CD8-positive, alpha-beta memory T cell (primary cell): ENCODE data around the gene SLC24A4. TPM values are rescaled to one million over a fixed set of nuclear protein-coding genes. Genes with fewer than 3 reads are reported as not detected.
A peak's percentile ranks its signal among the peaks of the same experiment; 100 is the strongest.

Experiments
- CTCF ChIA-PET: fragments of 350-600 bp; sonication (Branson Sonifier 250); formaldehyde crosslinking; loops from one replicate; lab custom pipeline; 2021; ENCODE audit warnings: antibody characterized with exemption; lab: Charles Lee
- POLR2A ChIA-PET: fragments of 350-600 bp; sonication (Branson Sonifier 250); formaldehyde crosslinking; loops from one replicate; lab custom pipeline; 2021; ENCODE audit warnings: antibody characterized with exemption; lab: Charles Lee
- DNase-seq, 5 donors: peaks; one replicate each; pipeline versions ENCODE4 v3.0.0 to v3.0.0-alpha.2; 2020 to 2022; ENCODE audit warnings: mixed read lengths in 1 of 5
- H3K27ac ChIP-seq: one replicate; pipeline ENCODE4 v1.7.0; 2013; ENCODE audit warnings: low read depth, mild to moderate bottlenecking, low read length, moderate library complexity
- H3K27me3 ChIP-seq: 2 replicates; pipeline ENCODE4 v1.7.0; 2013; ENCODE audit warnings: low read length, mild to moderate bottlenecking; ENCODE audit not compliant: insufficient read depth, poor library complexity, severe bottlenecking
- H3K36me3 ChIP-seq: 2 replicates; pipeline ENCODE4 v1.7.0; 2013; ENCODE audit warnings: mild to moderate bottlenecking, low read length, moderate library complexity; ENCODE audit not compliant: insufficient read depth
- H3K4me1 ChIP-seq: 2 replicates; pipeline ENCODE4 v1.7.0; 2013; ENCODE audit warnings: mild to moderate bottlenecking, low read length, moderate library complexity; ENCODE audit not compliant: insufficient read depth
- H3K4me3 ChIP-seq: 2 replicates; pipeline ENCODE4 v1.7.0; 2013; ENCODE audit warnings: mild to moderate bottlenecking, low read length
- H3K9me3 ChIP-seq: 2 replicates; pipeline ENCODE4 v1.7.0; 2013; ENCODE audit warnings: mild to moderate bottlenecking, low read length
- H3K27ac Mint-ChIP-seq, 8 donors: one replicate each; pipeline ENCODE4 v1.8.0; 2020 to 2021; ENCODE audit warnings: mixed read lengths in 8 of 8, mild to moderate bottlenecking in 6 of 8, inconsistent platforms in 3 of 8, moderate library complexity in 3 of 8
- H3K27me3 Mint-ChIP-seq, 2 donors: one replicate each; pipeline ENCODE4 v1.8.0; 2020 to 2021; ENCODE audit warnings: mixed read lengths in 2 of 2, mild to moderate bottlenecking in 1 of 2, moderate library complexity in 1 of 2
- H3K36me3 Mint-ChIP-seq, 3 donors: one replicate each; pipeline ENCODE4 v1.8.0; 2020 to 2021; ENCODE audit warnings: mixed read lengths in 3 of 3, inconsistent platforms in 1 of 3, mild to moderate bottlenecking in 1 of 3
- H3K4me1 Mint-ChIP-seq, 3 donors: one replicate each; pipeline ENCODE4 v1.8.0; 2020 to 2021; ENCODE audit warnings: mixed read lengths in 3 of 3, inconsistent platforms in 1 of 3, mild to moderate bottlenecking in 1 of 3
- H3K4me3 Mint-ChIP-seq, 7 donors: one replicate each; pipeline ENCODE4 v1.8.0; 2020 to 2021; ENCODE audit warnings: mixed read lengths in 7 of 7, mild to moderate bottlenecking in 6 of 7, moderate library complexity in 4 of 7, inconsistent platforms in 2 of 7
- H3K9me3 Mint-ChIP-seq, 5 donors: one replicate each; pipeline ENCODE4 v1.8.0; 2020 to 2022; ENCODE audit warnings: mixed read lengths in 5 of 5, mild to moderate bottlenecking in 3 of 5, moderate library complexity in 2 of 5, inconsistent platforms in 1 of 5
- polyA plus RNA-seq: library from polyadenylated mRNA; unstranded; fragments of 300-500 nt; fragmentation: Illumina TruSeq; gene quantifications from one replicate; pipeline ENCODE4 v1.2.3, GENCODE V29; 2021
- total RNA-seq, 2 experiments: library from RNA; stranded (reverse); gene quantifications; one replicate each; pipeline ENCODE4 v1.2.3, GENCODE V29; 2021

Gene SLC24A4
- total and polyA plus RNA-seq, 3 experiments from 2014 or later = 0.04 TPM; not detected in 2

DNA sequence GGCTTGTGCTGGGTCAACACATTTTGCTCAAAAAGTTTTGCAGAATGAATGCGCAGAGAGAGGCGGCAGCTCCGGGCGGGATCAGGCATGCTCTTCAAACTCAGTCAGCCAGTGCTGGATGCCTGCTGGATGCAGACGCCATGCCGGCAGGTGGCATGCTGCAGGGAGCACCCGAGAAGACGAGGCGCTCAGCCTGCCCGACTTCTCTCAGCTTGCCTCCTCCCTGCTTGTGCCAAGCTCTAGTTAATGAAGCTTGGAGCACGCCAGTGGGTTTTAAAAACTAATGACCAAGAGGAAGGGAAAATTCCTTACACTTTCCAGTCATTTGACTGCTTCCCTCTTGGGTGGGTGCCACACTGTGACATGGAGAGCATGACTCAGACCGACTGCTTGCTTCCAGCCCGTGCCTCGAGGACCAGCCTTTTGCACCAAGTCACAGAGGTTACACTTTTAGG is 39.8 kb downstream of the SLC24A4 start:
- Mint-ChIP-seq H3K4me1 (no peaks in the 10 kb centered on the region), H3K27me3 (peaks cover 22 to 39% of the 10 kb centered on the region in 2 donors), H3K9me3 (no peaks in the 10 kb centered on the region), H3K36me3 (no peaks in the 10 kb centered on the region), H3K4me3 (no peak overlapping the region), H3K27ac (no peak overlapping the region)
- H3K36me3 ChIP-seq = no peaks in the 10 kb centered on the region
- ChIA-PET CTCF (no interaction called here), POLR2A (no interaction called here)
- no peak overlapping the region for H3K27ac ChIP-seq
- no peaks in the 10 kb centered on the region for H3K27me3 ChIP-seq
- H3K4me1 ChIP-seq = no peaks in the 10 kb centered on the region
- DNase-seq = no peak
- no peak overlapping the region for H3K4me3 ChIP-seq
- no peaks in the 10 kb centered on the region for H3K9me3 ChIP-seq

DNA sequence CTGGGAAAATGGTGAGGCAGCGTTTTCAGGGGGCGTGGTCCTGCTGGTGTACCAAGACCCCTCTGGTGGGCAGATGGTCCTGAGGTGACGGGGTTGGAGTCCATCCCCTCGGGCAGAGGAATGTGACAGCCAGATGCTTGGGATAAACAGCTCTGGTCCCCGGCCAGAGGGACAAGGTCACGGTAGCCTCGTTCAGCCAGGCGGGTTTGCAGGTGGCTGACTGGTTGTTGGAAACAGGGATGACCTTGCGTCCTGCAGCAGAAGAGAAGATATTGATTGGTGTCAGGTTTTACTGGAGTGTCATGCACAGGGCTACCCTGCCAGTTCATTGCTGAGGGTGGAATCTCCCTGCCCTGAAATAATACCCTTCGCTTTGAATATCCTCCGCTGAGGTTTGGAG is 43.3 kb downstream of the SLC24A4 start:
- no peak overlapping the region for H3K4me3 Mint-ChIP-seq
- no peak overlapping the region for H3K27ac Mint-ChIP-seq
- Histone ChIP-seq H3K4me1 (no peaks in the 10 kb centered on the region), H3K4me3 (no peak overlapping the region), H3K36me3 (no peaks in the 10 kb centered on the region), H3K9me3 (no peaks in the 10 kb centered on the region), H3K27ac (no peak overlapping the region), H3K27me3 (no peaks in the 10 kb centered on the region)
- H3K9me3 Mint-ChIP-seq = peaks cover 0 to 2% (median 0%) of the 10 kb centered on the region in 5 donors
- no peak for DNase-seq
- ChIA-PET POLR2A (no interaction called here), CTCF (no interaction called here)
- H3K36me3 Mint-ChIP-seq = no peaks in the 10 kb centered on the region
- H3K4me1 Mint-ChIP-seq = no peaks in the 10 kb centered on the region
- H3K27me3 Mint-ChIP-seq = peaks cover 20 to 35% of the 10 kb centered on the region in 2 donors

DNA sequence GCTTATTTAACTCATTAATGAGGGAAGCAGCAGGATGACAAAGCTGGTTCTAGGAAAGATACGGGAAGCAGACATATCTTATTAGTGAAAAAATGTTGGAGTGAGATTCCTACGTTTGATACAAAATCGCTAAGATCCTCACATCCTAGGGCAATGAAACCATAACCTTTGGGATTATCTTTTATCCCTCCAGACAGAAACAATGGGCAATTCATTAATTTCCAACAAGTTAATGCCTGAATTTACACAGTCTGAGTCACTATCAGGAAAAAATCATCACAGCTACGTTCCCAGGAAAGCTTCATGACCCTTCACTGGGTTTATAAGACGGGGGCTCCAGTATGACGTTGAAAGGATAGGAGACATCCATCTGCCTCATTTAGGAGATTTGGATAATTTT is 45.0 kb downstream of the SLC24A4 start:
- Histone ChIP-seq H3K9me3 (no peaks in the 10 kb centered on the region), H3K4me1 (no peaks in the 10 kb centered on the region), H3K27me3 (no peaks in the 10 kb centered on the region), H3K27ac (no peak overlapping the region), H3K36me3 (no peaks in the 10 kb centered on the region), H3K4me3 (no peak overlapping the region)
- Mint-ChIP-seq H3K27ac (no peak overlapping the region), H3K27me3 (peaks cover 12 to 21% of the 10 kb centered on the region in 2 donors), H3K4me3 (no peak overlapping the region), H3K36me3 (peaks cover 0 to 3% (median 0%) of the 10 kb centered on the region in 3 donors), H3K4me1 (no peaks in the 10 kb centered on the region), H3K9me3 (peaks cover 0 to 2% (median 0%) of the 10 kb centered on the region in 5 donors)
- CTCF ChIA-PET = no interaction called here
- POLR2A ChIA-PET = no interaction called here
- no peak for DNase-seq

DNA sequence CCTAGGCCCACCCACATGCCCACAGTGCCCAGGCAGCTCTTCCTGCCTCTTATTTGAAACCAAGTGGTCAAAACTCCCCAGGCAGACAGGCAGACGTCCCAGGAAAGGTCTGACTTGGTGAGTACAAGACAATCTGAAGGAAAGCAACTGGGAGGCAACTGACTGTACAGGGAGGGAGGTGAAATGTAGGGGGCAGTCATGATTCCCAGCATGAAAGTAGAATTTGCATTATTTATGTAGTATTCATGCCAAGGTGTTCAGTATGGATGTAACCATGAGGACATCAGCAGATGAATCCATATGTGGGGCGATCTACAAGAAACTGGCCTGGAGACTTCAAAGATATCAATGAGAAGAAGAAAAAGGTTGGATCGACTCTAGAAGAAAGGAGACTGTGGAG is 46.1 kb downstream of the SLC24A4 start:
- H3K9me3 Mint-ChIP-seq = peaks cover 0 to 2% (median 0%) of the 10 kb centered on the region in 5 donors
- Histone ChIP-seq H3K36me3 (no peaks in the 10 kb centered on the region), H3K9me3 (no peaks in the 10 kb centered on the region), H3K4me3 (no peak overlapping the region), H3K27ac (no peak overlapping the region), H3K4me1 (no peaks in the 10 kb centered on the region), H3K27me3 (no peaks in the 10 kb centered on the region)
- H3K36me3 Mint-ChIP-seq = peaks cover 0 to 3% (median 0%) of the 10 kb centered on the region in 3 donors
- H3K27ac Mint-ChIP-seq = no peak overlapping the region
- ChIA-PET POLR2A (no interaction called here), CTCF (no interaction called here)
- H3K4me3 Mint-ChIP-seq = no peak overlapping the region
- no peak for DNase-seq
- H3K27me3 Mint-ChIP-seq = peaks cover 7 to 16% of the 10 kb centered on the region in 2 donors
- H3K4me1 Mint-ChIP-seq = no peaks in the 10 kb centered on the region

DNA sequence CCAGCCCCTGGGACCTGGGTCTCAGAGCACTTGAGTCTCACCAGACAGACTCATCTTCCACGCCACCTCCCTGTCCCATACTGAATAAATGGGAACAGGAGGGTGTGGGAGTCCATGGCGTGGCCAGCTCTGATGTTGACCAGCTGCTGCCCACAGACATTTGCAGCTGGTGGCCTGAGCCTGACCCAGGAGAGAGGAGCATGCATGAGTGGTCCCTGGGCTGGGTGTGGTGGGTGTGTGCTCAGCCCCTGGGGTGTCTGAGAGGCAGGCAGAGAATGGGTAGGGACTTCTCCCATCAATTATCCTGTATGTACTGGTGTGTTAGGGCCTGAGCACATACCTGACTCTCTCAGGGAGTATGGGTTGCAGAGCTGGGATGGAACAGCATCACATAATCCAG is 49.3 kb downstream of the SLC24A4 start:
- H3K4me3 Mint-ChIP-seq = no peak overlapping the region
- peaks cover 0 to 3% (median 0%) of the 10 kb centered on the region in 3 donors for H3K36me3 Mint-ChIP-seq
- CTCF ChIA-PET = interaction anchor here (0.5 kb wide), 1 partner anchor 343 kb away, joined by 3 read pairs; no protein-coding TSS in a partner anchor
- Histone ChIP-seq H3K4me3 (no peak overlapping the region), H3K27me3 (no peaks in the 10 kb centered on the region), H3K27ac (no peak overlapping the region), H3K4me1 (no peaks in the 10 kb centered on the region), H3K36me3 (no peaks in the 10 kb centered on the region), H3K9me3 (no peaks in the 10 kb centered on the region)
- peak overlapping the region in 1 of 8 donors; percentile 3 for H3K27ac Mint-ChIP-seq
- no peak for DNase-seq
- peaks cover 0 to 4% of the 10 kb centered on the region in 2 donors for H3K27me3 Mint-ChIP-seq
- POLR2A ChIA-PET = no interaction called here
- H3K9me3 Mint-ChIP-seq = peaks cover 0 to 2% (median 0%) of the 10 kb centered on the region in 5 donors
- no peaks in the 10 kb centered on the region for H3K4me1 Mint-ChIP-seq

DNA sequence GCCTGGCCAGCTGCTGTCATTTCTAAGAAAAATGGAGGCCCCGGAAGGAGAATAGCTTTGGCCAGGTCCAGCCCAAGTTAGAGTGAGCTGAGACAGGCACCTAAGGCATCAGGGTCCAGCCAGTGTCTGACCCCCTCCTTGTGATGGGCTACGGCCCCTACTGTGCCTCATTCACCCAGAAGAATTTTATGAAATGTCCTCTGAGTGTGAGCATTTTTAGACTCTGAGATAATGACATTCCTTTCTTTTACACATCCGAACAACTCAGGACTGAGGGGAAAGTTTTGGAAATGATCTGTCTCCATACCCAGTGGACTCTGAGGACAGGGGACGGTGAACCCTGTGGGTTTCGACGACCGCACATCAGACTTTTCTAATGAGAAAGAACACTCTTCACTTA is 50.4 kb downstream of the SLC24A4 start:
- no peaks in the 10 kb centered on the region for H3K27me3 Mint-ChIP-seq
- H3K4me3 ChIP-seq = no peak overlapping the region

DNA sequence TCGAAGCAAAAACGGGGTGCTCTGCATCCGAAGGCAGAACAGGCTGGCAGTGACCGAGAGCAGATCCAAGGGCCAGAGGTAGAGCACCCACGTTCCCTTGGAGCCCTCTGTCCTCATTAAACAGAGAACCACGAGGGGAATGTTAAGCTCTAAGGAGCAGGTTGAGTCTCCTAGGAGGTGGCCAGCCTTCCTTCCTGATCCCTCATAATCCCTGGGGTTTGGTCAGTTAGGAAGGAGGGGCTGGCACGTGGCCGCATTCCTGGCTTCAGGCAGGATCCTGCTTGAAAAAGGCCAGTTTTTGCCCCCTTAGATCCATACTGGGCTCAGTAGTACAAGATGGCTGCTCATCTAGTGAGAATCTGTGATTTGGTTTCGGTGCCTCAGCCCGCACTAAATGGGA is 57.2 kb downstream of the SLC24A4 start:
- no peaks in the 10 kb centered on the region for H3K36me3 ChIP-seq
- no peak overlapping the region for H3K27ac Mint-ChIP-seq
- H3K27ac ChIP-seq = no peak overlapping the region
- H3K4me3 ChIP-seq = no peak overlapping the region
- no peaks in the 10 kb centered on the region for H3K4me1 Mint-ChIP-seq
- H3K4me1 ChIP-seq = no peaks in the 10 kb centered on the region
- POLR2A ChIA-PET = no interaction called here
- no peak overlapping the region for H3K4me3 Mint-ChIP-seq
- no peaks in the 10 kb centered on the region for H3K9me3 Mint-ChIP-seq
- no peaks in the 10 kb centered on the region for H3K27me3 Mint-ChIP-seq
- no peaks in the 10 kb centered on the region for H3K9me3 ChIP-seq
- DNase-seq = no peak
- H3K36me3 Mint-ChIP-seq = no peaks in the 10 kb centered on the region
- CTCF ChIA-PET = no interaction called here
- no peaks in the 10 kb centered on the region for H3K27me3 ChIP-seq

More for the DNA sequence above, 50.4 kb downstream of the SLC24A4 start:
- Histone ChIP-seq H3K36me3 (no peaks in the 10 kb centered on the region), H3K9me3 (no peaks in the 10 kb centered on the region), H3K4me1 (no peaks in the 10 kb centered on the region), H3K27me3 (no peaks in the 10 kb centered on the region), H3K27ac (no peak overlapping the region)
- peaks cover 0 to 3% (median 0%) of the 10 kb centered on the region in 3 donors for H3K36me3 Mint-ChIP-seq
- H3K4me1 Mint-ChIP-seq = no peaks in the 10 kb centered on the region
- no peak overlapping the region for H3K27ac Mint-ChIP-seq
- H3K4me3 Mint-ChIP-seq = no peak overlapping the region
- no peak for DNase-seq
- ChIA-PET POLR2A (no interaction called here), CTCF (no interaction called here)
- H3K9me3 Mint-ChIP-seq = peaks cover 0 to 2% (median 0%) of the 10 kb centered on the region in 5 donors

DNA sequence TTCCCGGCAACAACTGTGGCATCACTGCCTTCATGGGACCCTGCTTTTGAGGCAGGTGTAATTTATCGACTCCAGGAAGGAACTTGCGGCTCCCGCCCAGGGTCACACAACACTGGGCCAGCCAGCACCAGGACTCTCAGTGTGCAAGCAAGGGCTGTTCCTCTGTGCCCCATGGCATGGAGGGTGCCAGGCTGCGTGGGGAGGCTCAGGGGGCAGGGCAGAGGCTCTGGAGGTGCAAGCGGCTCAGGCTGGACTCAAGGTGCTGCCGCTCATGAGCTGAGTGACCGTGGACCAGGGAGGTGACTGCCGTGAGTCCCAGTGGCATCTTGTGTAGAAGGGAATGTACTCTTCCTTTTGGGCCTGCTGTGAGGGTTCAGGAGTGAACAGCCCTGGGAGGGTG is 57.6 kb downstream of the SLC24A4 start:
- no peak for DNase-seq
- Mint-ChIP-seq H3K9me3 (no peaks in the 10 kb centered on the region), H3K4me3 (no peak overlapping the region), H3K27me3 (no peaks in the 10 kb centered on the region), H3K36me3 (no peaks in the 10 kb centered on the region), H3K4me1 (no peaks in the 10 kb centered on the region), H3K27ac (no peak overlapping the region)
- Histone ChIP-seq H3K27ac (no peak overlapping the region), H3K36me3 (no peaks in the 10 kb centered on the region), H3K4me1 (no peaks in the 10 kb centered on the region), H3K27me3 (no peaks in the 10 kb centered on the region), H3K4me3 (no peak overlapping the region), H3K9me3 (no peaks in the 10 kb centered on the region)
- POLR2A ChIA-PET = no interaction called here
- CTCF ChIA-PET = no interaction called here
